MM.1S (cell line): Measurements from ENCODE around the gene NOP10.
"Not testable (repeated sequence)": the region's sequence is repeated elsewhere in the genome, so short reads cannot be mapped to it uniquely, and the experiment has no call there.

Source experiments
- DNase-seq: peaks from one replicate; pipeline ENCODE4 v3.0.0-alpha.2; 2015
- H2AFZ ChIP-seq: fragments of 300-600 bp; sonication (generic); 2 replicates; pipeline ENCODE4 v1.6.0; 2016; ENCODE audit warnings: antibody characterized with exemption, low read length
- H3F3A ChIP-seq: fragments of 300-600 bp; sonication (generic); 2 replicates; pipeline ENCODE4 v1.6.1; 2016; ENCODE audit warnings: mild to moderate bottlenecking, antibody characterized with exemption, low read length, moderate library complexity, mixed read lengths; ENCODE audit not compliant: insufficient read depth
- H3K27ac ChIP-seq: fragments of 300-600 bp; sonication (generic); 2 replicates; pipeline ENCODE4 v1.5.1; 2016; ENCODE audit warnings: mild to moderate bottlenecking, low read length
- H3K27me3 ChIP-seq: fragments of 300-600 bp; sonication (generic); replicated peaks from 2 replicates; pipeline ENCODE4 v1.6.0; 2016; ENCODE audit warnings: low read length; ENCODE audit not compliant: insufficient read depth
- H3K36me3 ChIP-seq: fragments of 300-600 bp; sonication (generic); replicated peaks from 2 replicates; pipeline ENCODE4 v1.6.1; 2016; ENCODE audit warnings: mild to moderate bottlenecking, low read length, mixed read lengths; ENCODE audit not compliant: insufficient read depth
- H3K4me1 ChIP-seq: fragments of 300-600 bp; sonication (generic); 2 replicates; pipeline ENCODE4 v1.6.1; 2016; ENCODE audit warnings: low read length, mixed read lengths
- H3K4me2 ChIP-seq: fragments of 300-600 bp; sonication (generic); 2 replicates; pipeline ENCODE4 v1.6.0; 2016; ENCODE audit warnings: low read depth, low read length
- H3K4me3 ChIP-seq: fragments of 300-600 bp; sonication (generic); 2 replicates; pipeline ENCODE4 v1.5.1; 2016; ENCODE audit warnings: low read length, mixed read lengths
- H3K79me2 ChIP-seq: fragments of 300-600 bp; sonication (generic); 2 replicates; pipeline ENCODE4 v1.6.1; 2016; ENCODE audit warnings: mixed run types, low read length, mixed read lengths
- H3K9ac ChIP-seq: fragments of 300-600 bp; sonication (generic); 2 replicates; pipeline ENCODE4 v1.6.1; 2016; ENCODE audit warnings: low read length, mixed read lengths
- H3K9me2 ChIP-seq: fragments of 300-600 bp; sonication (generic); replicated peaks from 2 replicates; pipeline ENCODE4 v1.6.1; 2016; ENCODE audit warnings: mild to moderate bottlenecking, low read length, mixed read lengths; ENCODE audit not compliant: insufficient read depth
- H3K9me3 ChIP-seq: fragments of 300-600 bp; sonication (generic); replicated peaks from 2 replicates; pipeline ENCODE4 v1.6.1; 2016; ENCODE audit warnings: mild to moderate bottlenecking, low read length, mixed read lengths; ENCODE audit not compliant: insufficient read depth
- H4K20me1 ChIP-seq: fragments of 300-600 bp; sonication (generic); 2 replicates; pipeline ENCODE4 v1.6.1; 2016; ENCODE audit warnings: mild to moderate bottlenecking, low read length, moderate library complexity, mixed read lengths; ENCODE audit not compliant: insufficient read depth
- CTCF ChIP-seq: fragments of 300-600 bp; sonication (generic); IDR thresholded peaks from 2 replicates; pipeline ENCODE4 v1.5.1; 2016; ENCODE audit warnings: antibody characterized with exemption, low read length, mixed read lengths
- EZH2 ChIP-seq: fragments of 300-600 bp; sonication (generic); optimal IDR thresholded peaks from 2 replicates; pipeline ENCODE3; 2017; ENCODE audit warnings: low read depth, mild to moderate bottlenecking, antibody characterized with exemption, low read length, mixed read lengths
- EZH2phosphoT487 ChIP-seq: fragments of 300-600 bp; sonication (generic); IDR thresholded peaks from 2 replicates; pipeline ENCODE4 v1.6.1; 2018; ENCODE audit warnings: antibody characterized with exemption, low read length

NOP10 gene

GRCh38 chr15:34376856-34377255, 33.9 kb upstream of the NOP10 start:
- Histone ChIP-seq H3K27me3 (no peaks in the 10 kb centered on the region), H3K27ac (no peak overlapping the region), H3K79me2 (no peaks in the 10 kb centered on the region), H3K9me2 (no peaks in the 10 kb centered on the region), H3K4me1 (no peaks in the 10 kb centered on the region), H3K9me3 (no peaks in the 10 kb centered on the region), H3K4me3 (no peak overlapping the region), H2AFZ (no peak overlapping the region), H4K20me1 (no peaks in the 10 kb centered on the region), H3K4me2 (no peak overlapping the region), H3K9ac (no peak overlapping the region), H3F3A (no peaks in the 10 kb centered on the region), H3K36me3 (no peaks in the 10 kb centered on the region)
- no peak for TF ChIP-seq EZH2phosphoT487
- no peak for TF ChIP-seq CTCF
- no peak for TF ChIP-seq EZH2
- DNase-seq = no peak

GRCh38 chr15:34375541-34375940, 32.6 kb upstream of the NOP10 start:
- H3K4me1 ChIP-seq, H3K4me2 ChIP-seq, H3K9ac ChIP-seq, H2AFZ ChIP-seq, H3K36me3 ChIP-seq, H3K9me2 ChIP-seq, H3K79me2 ChIP-seq, H4K20me1 ChIP-seq, H3F3A ChIP-seq, H3K27me3 ChIP-seq, DNase-seq, H3K27ac ChIP-seq, H3K4me3 ChIP-seq, H3K9me3 ChIP-seq: not testable (repeated sequence)

- H3K36me3 ChIP-seq = no peaks in the 10 kb centered on the region
- H3K27ac ChIP-seq = no peak overlapping the region
- no peak overlapping the region for H3K9ac ChIP-seq
- H2AFZ ChIP-seq = no peak overlapping the region
- no peaks in the 10 kb centered on the region for H3K9me2 ChIP-seq
- peaks cover 5% of the 10 kb centered on the region for H3F3A ChIP-seq
- no peaks in the 10 kb centered on the region for H4K20me1 ChIP-seq
- H3K4me1 ChIP-seq = no peaks in the 10 kb centered on the region
- DNase-seq = no peak
- no peaks in the 10 kb centered on the region for H3K9me3 ChIP-seq
- H3K79me2 ChIP-seq = no peaks in the 10 kb centered on the region
- H3K4me2 ChIP-seq = no peak overlapping the region
- no peak overlapping the region for H3K4me3 ChIP-seq
- TF ChIP-seq EZH2 (no peak), EZH2phosphoT487 (no peak)
- no peaks in the 10 kb centered on the region for H3K27me3 ChIP-seq
These were observed 31.9 kb upstream of the NOP10 start for GRCh38 chr15:34374816-34375215.

- H3K4me1 ChIP-seq = no peaks in the 10 kb centered on the region
These were observed 31.0 kb upstream of the NOP10 start for GRCh38 chr15:34373951-34374350.

More at GRCh38 chr15:34373951-34374350, 31.0 kb upstream of the NOP10 start:
- no peaks in the 10 kb centered on the region for H3K9me2 ChIP-seq
- no peaks in the 10 kb centered on the region for H3K27me3 ChIP-seq
- no peak for DNase-seq
- H3K4me2 ChIP-seq = no peak overlapping the region
- H3K27ac ChIP-seq = no peak overlapping the region
- H3K9me3 ChIP-seq = no peaks in the 10 kb centered on the region
- H3K79me2 ChIP-seq = no peaks in the 10 kb centered on the region
- no peak overlapping the region for H3K9ac ChIP-seq
- no peaks in the 10 kb centered on the region for H4K20me1 ChIP-seq
- H2AFZ ChIP-seq = no peak overlapping the region
- H3K36me3 ChIP-seq = no peaks in the 10 kb centered on the region
- peaks cover 12% of the 10 kb centered on the region for H3F3A ChIP-seq
- H3K4me3 ChIP-seq = no peak overlapping the region
- no peak for TF ChIP-seq EZH2
- TF ChIP-seq CTCF = no peak
- no peak for TF ChIP-seq EZH2phosphoT487
